OCI-LY3 (cell line): ENCODE data around the gene LIPT2.

ENCODE experiments used
- EZH2phosphoT487 ChIP-seq: fragments of 200-600 bp; shearing (Covaris generic); IDR thresholded peaks from 2 replicates; pipeline ENCODE4 v1.6.1; 2018; ENCODE audit warnings: antibody characterized with exemption, mixed run types, low read depth
- TF ChIP-seq, protein P1 (sequence below): fragments of 200-600, 300-600 bp; sonication (generic); IDR thresholded peaks from 2 replicates; pipeline ENCODE4 v1.5.1; 2014; ENCODE audit warnings: antibody characterized with exemption, low read length, low read depth

DNA sequence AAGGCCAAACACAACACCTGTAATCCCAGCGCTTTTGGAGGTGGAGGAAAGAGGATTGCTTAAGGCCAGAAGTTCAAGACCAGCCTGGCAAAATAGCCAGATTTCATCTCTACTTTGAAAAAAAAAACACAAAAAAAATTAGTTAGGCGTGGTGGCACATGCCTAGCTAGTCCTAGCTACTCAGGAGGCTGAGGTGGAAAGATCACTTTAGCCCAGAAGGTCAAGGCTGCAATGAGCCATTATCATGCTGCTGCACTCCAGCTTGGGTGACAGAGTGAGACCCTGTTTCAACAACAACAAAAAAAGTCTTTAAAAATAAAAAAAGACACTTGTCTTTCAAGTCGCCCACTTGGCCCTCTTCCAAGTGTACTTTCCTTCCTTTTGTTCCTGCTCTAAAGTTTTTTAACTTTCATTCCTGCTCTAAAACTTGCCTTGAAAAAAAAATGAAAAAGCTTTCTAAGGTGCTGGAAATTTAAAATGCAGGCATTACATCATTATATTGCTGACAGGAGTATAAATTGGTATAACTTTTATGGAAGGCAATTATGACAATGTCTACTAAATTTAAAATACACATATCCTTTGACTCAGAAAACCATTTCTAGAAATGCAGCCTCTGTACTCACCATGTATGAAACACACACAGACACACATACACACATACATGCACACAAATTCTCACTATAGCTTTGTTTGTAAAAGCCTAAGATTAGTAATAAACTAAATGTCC is 12.7 kb downstream of the LIPT2 start:
- TF ChIP-seq, protein P1, sequence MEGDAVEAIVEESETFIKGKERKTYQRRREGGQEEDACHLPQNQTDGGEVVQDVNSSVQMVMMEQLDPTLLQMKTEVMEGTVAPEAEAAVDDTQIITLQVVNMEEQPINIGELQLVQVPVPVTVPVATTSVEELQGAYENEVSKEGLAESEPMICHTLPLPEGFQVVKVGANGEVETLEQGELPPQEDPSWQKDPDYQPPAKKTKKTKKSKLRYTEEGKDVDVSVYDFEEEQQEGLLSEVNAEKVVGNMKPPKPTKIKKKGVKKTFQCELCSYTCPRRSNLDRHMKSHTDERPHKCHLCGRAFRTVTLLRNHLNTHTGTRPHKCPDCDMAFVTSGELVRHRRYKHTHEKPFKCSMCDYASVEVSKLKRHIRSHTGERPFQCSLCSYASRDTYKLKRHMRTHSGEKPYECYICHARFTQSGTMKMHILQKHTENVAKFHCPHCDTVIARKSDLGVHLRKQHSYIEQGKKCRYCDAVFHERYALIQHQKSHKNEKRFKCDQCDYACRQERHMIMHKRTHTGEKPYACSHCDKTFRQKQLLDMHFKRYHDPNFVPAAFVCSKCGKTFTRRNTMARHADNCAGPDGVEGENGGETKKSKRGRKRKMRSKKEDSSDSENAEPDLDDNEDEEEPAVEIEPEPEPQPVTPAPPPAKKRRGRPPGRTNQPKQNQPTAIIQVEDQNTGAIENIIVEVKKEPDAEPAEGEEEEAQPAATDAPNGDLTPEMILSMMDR: no peak
- TF ChIP-seq EZH2phosphoT487: no peak
